ENCODE results near the gene CEACAM8. TPM values are rescaled to one million over a fixed set of nuclear protein-coding genes. Genes with fewer than 3 reads are reported as not detected.

Gene CEACAM8
- total RNA-seq, 1 donor from 2014 or later = not detected

DNA sequence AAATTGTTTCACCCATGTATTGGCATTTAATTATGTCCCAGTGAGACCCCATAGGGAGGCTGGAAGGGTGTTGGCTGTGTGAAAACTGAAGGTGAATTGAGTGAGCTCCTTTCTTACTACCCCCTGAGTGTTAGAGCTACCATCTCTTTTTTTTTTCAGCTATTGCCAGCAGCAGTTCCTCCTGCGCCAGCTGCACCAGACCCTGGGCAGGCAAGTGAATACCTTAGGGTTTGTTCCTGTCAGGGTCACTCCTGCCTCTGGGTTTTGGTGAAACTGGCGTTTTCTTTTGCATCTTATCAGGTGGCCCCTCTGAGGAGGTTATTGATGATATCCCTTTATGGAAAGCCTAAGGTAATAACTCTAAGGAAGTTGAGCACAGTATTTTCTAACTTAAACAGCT is 25.5 kb downstream of the CEACAM8 start:
- H3K27ac Mint-ChIP-seq (ENCODE audit: unreplicated experiment) = no peak overlapping the region
- TF ChIP-seq, protein P1, sequence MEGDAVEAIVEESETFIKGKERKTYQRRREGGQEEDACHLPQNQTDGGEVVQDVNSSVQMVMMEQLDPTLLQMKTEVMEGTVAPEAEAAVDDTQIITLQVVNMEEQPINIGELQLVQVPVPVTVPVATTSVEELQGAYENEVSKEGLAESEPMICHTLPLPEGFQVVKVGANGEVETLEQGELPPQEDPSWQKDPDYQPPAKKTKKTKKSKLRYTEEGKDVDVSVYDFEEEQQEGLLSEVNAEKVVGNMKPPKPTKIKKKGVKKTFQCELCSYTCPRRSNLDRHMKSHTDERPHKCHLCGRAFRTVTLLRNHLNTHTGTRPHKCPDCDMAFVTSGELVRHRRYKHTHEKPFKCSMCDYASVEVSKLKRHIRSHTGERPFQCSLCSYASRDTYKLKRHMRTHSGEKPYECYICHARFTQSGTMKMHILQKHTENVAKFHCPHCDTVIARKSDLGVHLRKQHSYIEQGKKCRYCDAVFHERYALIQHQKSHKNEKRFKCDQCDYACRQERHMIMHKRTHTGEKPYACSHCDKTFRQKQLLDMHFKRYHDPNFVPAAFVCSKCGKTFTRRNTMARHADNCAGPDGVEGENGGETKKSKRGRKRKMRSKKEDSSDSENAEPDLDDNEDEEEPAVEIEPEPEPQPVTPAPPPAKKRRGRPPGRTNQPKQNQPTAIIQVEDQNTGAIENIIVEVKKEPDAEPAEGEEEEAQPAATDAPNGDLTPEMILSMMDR (IDR thresholded peaks at IDR 0.05) = no peak
- H3K27me3 Mint-ChIP-seq (ENCODE audit: unreplicated experiment) = peaks cover 18% of the 10 kb centered on the region

DNA sequence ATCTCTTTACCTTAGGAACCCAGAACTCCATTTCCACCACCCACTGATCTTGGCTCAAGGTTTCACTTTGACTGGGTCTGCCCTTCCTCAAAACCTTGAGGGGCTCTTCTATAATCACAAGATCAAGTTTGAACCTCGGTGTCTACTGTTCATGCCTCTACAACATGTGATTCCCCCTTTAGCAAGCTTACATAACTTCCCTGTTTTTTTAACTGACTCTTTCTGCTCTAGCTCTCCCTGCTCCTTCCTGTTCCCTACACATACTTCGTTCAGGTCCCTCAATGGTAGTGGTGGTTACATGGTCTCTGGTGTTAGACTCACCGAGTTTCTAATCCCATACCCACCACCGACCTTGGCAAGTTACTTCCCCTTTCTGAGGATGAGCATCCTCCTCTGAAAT is 26.7 kb downstream of the CEACAM8 start:
- Mint-ChIP-seq H3K36me3 (ENCODE audit: unreplicated experiment) (no peaks in the 10 kb centered on the region), H3K27me3 (ENCODE audit: unreplicated experiment) (peaks cover 18% of the 10 kb centered on the region), H3K4me3 (ENCODE audit: unreplicated experiment) (no peak overlapping the region), H3K27ac (ENCODE audit: unreplicated experiment) (no peak overlapping the region), H3K9me3 (ENCODE audit: unreplicated experiment) (no peaks in the 10 kb centered on the region), H3K4me1 (ENCODE audit: unreplicated experiment) (no peaks in the 10 kb centered on the region)
- DNase-seq (ENCODE audit: extremely low spot score, unreplicated experiment) = no peak
- TF ChIP-seq, protein P1 (IDR thresholded peaks at IDR 0.05) = no peak

More for the DNA sequence above, 25.5 kb downstream of the CEACAM8 start:
- Mint-ChIP-seq H3K4me3 (ENCODE audit: unreplicated experiment) (no peak overlapping the region), H3K36me3 (ENCODE audit: unreplicated experiment) (no peaks in the 10 kb centered on the region), H3K4me1 (ENCODE audit: unreplicated experiment) (no peaks in the 10 kb centered on the region), H3K9me3 (ENCODE audit: unreplicated experiment) (no peaks in the 10 kb centered on the region)
- DNase-seq (ENCODE audit: extremely low spot score, unreplicated experiment) = peak; percentile 54

DNA sequence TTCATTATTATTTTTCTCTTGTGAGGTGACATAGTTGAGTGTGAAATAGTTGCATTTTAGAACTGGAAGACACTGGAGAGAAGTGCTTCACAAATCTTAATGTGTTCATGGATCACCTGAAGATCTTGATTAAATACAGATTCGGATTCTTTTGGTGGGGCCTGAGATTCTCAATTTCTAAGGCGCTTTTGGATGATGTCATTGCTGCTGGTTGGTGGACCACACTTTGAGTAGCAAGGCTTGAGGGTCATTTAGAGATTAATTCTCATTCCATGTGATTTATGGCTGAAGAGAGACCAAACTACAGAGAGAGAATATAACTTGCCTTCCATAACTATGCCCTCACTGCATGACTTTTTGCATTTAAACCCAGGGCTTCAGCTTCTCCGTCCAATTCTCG is 27.2 kb downstream of the CEACAM8 start:
- H3K27me3 Mint-ChIP-seq (ENCODE audit: unreplicated experiment) = peaks cover 18% of the 10 kb centered on the region
- no peaks in the 10 kb centered on the region for H3K4me1 Mint-ChIP-seq (ENCODE audit: unreplicated experiment)
- no peak overlapping the region for H3K4me3 Mint-ChIP-seq (ENCODE audit: unreplicated experiment)
- no peak overlapping the region for H3K27ac Mint-ChIP-seq (ENCODE audit: unreplicated experiment)
- no peaks in the 10 kb centered on the region for H3K9me3 Mint-ChIP-seq (ENCODE audit: unreplicated experiment)
- no peaks in the 10 kb centered on the region for H3K36me3 Mint-ChIP-seq (ENCODE audit: unreplicated experiment)
- no peak for DNase-seq (ENCODE audit: extremely low spot score, unreplicated experiment)
- TF ChIP-seq, protein P1 (IDR thresholded peaks at IDR 0.05) = no peak

DNA sequence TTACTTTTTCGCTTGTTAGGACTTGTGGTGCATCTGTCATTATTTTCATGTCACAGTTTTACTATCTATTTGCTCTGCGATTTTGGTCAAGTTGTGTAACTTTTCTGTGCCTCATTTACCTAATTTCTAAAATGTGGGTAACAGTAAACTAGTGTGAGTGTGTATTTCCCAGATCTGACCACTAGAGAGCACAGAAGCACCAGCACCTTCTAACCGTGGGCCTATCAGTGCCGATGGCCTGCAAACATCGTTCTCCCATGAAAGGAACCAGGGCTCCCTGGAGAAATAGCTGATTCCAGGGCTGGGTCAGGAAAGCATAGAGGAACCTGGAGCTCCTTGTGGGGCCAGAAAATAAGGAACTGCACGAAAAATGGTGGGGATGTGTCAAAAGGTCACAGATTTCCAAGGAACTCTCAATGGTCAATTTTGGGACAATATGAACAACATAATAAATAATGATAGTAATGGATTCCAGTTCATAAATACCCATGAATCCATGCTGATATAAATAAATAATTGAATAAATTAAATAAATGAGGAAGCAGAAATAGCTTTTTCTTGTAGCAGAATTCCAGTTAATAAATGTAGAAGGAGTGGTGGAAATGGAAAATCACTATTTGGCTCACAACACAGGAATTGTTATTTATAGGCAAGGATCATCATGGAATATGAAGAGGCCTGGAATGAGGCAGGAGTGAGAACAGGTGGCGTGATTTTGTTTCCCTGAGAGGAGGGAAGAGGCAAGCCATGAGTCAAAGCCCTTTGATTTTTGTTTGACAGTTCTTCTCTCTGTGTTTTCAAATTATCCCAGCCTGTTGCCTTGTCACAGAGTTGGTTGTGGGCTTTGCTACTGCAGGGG is 31.1 kb downstream of the CEACAM8 start:
- Mint-ChIP-seq H3K27me3 (ENCODE audit: unreplicated experiment) (peaks cover 15% of the 10 kb centered on the region), H3K27ac (ENCODE audit: unreplicated experiment) (no peak overlapping the region), H3K9me3 (ENCODE audit: unreplicated experiment) (no peaks in the 10 kb centered on the region), H3K4me1 (ENCODE audit: unreplicated experiment) (no peaks in the 10 kb centered on the region), H3K36me3 (ENCODE audit: unreplicated experiment) (no peaks in the 10 kb centered on the region), H3K4me3 (ENCODE audit: unreplicated experiment) (no peak overlapping the region)
- TF ChIP-seq, protein P1 (IDR thresholded peaks at IDR 0.05) = peak; percentile 62
- no peak for DNase-seq (ENCODE audit: extremely low spot score, unreplicated experiment)

DNA sequence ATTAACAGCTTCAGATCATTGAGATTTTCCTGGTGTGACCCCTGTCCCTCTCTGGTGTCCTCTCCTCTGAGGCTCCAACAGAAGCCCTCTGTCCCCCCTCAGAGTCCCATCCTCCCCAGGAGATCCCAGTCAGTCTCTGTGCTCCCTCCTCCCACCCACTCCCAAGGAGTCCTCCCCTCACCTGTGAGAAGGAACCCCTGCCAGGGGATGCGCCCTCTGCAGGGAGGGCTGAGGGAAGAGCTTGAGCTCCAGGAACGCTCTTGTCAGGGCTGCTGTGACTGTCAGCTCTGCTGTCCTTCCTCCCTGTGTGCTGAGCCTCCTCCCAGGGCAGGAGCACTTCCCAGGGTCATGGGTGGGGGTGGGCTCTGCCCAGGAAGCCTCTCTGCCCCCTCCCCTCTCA is 33.2 kb downstream of the CEACAM8 start:
- H3K27me3 Mint-ChIP-seq (ENCODE audit: unreplicated experiment) = peaks cover 6% of the 10 kb centered on the region

More for the DNA sequence above, 33.2 kb downstream of the CEACAM8 start:
- no peak overlapping the region for H3K27ac Mint-ChIP-seq (ENCODE audit: unreplicated experiment)
- DNase-seq (ENCODE audit: extremely low spot score, unreplicated experiment) = no peak
- H3K4me3 Mint-ChIP-seq (ENCODE audit: unreplicated experiment) = no peak overlapping the region
- no peaks in the 10 kb centered on the region for H3K9me3 Mint-ChIP-seq (ENCODE audit: unreplicated experiment)
- TF ChIP-seq, protein P1 (IDR thresholded peaks at IDR 0.05) = no peak
- no peaks in the 10 kb centered on the region for H3K4me1 Mint-ChIP-seq (ENCODE audit: unreplicated experiment)
- no peaks in the 10 kb centered on the region for H3K36me3 Mint-ChIP-seq (ENCODE audit: unreplicated experiment)
